ENCODE results near the gene MYDGF.

Gene MYDGF

DNA sequence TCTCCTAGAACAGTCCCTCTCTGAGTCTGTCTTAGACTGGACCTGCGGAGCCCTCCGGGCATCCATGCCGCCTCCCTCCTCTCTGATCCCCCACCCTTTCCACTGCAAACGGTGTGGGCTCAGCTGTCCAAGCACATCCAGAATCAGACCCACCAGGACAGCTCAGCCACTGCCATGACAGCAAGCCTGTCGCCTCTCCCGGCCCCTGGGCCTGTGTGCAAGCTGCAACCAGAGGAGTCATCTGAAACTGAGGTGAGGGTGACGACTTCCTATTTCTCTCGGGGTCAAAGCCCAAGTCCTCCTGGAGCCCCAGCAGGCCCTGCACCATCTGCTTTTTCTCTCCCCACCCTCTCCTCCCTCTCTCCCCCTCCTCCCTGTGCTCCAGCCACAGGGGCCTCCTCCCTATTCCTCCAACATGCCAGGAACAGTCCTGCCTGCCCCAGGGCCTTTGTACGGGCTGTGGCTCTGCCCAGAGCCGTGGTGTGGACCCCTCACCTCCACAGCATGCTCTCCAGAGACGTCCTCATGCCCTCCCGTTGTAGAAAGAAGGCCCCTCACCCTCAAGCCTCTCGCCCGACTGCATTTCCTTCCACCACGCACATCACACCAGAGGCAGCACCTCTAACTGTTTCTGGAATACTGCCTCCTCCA is 23.5 kb upstream of the MYDGF start:
- DNase-seq (ENCODE audit: low spot score): no peak
- TF ChIP-seq, protein P1, sequence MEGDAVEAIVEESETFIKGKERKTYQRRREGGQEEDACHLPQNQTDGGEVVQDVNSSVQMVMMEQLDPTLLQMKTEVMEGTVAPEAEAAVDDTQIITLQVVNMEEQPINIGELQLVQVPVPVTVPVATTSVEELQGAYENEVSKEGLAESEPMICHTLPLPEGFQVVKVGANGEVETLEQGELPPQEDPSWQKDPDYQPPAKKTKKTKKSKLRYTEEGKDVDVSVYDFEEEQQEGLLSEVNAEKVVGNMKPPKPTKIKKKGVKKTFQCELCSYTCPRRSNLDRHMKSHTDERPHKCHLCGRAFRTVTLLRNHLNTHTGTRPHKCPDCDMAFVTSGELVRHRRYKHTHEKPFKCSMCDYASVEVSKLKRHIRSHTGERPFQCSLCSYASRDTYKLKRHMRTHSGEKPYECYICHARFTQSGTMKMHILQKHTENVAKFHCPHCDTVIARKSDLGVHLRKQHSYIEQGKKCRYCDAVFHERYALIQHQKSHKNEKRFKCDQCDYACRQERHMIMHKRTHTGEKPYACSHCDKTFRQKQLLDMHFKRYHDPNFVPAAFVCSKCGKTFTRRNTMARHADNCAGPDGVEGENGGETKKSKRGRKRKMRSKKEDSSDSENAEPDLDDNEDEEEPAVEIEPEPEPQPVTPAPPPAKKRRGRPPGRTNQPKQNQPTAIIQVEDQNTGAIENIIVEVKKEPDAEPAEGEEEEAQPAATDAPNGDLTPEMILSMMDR (IDR thresholded peaks at IDR 0.05; ENCODE audit: extremely low read depth, insufficient read depth, missing control alignments): no peak
- in situ Hi-C loops (cut with MboI; ENCODE audit: low pct_unique_long_range_greater_than_20kb, low sequenced_read_pairs, unreplicated experiment): no loop called here

DNA sequence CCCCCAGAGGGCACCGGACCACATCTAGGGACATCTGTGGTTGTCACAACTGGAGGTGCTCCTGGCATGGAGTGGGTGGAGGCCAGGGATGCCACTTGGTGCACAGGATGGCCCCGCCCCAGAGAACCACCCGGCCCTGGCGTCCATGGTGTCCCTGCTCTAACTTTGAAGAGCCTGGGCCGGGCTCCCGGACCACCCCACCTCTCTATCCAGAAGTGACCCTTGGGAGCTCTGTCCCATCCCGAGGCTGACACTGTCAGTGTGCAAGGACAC is 22.9 kb upstream of the MYDGF start:
- no peak for DNase-seq (ENCODE audit: low spot score)
- in situ Hi-C loops (cut with MboI; ENCODE audit: low pct_unique_long_range_greater_than_20kb, low sequenced_read_pairs, unreplicated experiment): no loop called here
- TF ChIP-seq, protein P1 (IDR thresholded peaks at IDR 0.05; ENCODE audit: extremely low read depth, insufficient read depth, missing control alignments): no peak

DNA sequence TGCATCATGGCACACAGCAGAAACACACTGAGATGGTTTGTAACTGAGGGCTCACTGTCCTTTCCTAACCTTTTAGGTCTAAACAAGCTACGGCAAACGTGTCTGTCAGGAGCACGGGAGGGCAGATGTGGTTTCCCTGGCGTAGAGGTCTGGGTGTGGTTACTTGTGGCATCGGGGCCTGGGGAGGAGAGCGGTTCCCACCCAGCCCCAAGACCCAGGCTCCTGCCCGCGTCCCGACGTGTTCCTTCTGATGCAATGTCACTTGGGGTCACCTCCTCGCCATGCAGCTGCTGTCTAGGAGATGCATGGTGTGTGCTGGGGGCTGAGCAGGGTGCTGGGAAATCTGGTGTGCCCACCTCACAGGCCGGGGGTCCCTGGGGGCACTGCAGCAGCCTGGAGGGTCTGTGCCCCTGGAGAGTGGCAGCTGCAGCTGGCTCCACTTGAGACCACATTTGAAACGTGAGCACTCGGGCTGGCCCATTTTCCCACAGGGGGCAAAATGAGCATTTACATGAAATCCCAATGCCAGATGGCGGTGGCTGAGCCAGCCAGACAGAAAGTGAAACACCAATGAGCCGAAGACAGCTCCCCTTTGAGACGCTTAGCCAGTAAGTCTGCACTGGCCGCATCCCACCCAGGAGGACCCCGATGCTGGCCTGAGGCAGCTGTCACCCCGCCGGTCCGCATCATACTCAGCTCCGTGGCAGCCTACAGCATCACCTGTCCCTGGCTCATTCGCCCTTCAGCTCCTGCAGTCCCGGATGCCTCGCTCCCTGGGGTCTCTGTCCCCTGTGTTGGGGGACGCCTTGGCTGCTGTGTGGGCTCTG is 22.3 kb upstream of the MYDGF start:
- TF ChIP-seq, protein P1 (IDR thresholded peaks at IDR 0.05; ENCODE audit: extremely low read depth, insufficient read depth, missing control alignments): no peak
- in situ Hi-C loops (cut with MboI; ENCODE audit: low pct_unique_long_range_greater_than_20kb, low sequenced_read_pairs, unreplicated experiment): no loop called here
- DNase-seq (ENCODE audit: low spot score): no peak

DNA sequence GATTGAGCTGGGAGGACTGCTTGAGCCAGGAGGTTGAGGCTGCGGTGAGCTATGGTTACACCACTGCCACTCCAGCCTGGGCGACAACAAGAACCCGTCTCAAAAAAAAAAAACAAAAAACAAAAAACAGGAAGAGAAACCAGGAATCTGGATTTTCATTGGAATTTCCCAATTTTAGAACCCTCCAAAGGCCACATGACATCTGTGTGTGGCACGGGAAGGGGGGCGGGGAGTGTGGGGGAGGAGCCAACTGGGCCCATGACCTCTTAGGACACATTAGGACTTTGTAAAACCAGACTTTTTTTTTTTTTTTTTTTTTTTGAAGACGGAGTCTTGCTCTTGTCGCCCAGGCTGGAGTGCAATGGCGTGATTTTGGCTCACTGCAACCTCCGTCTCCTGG is 21.2 kb upstream of the MYDGF start:
- in situ Hi-C loops (cut with MboI; ENCODE audit: low pct_unique_long_range_greater_than_20kb, low sequenced_read_pairs, unreplicated experiment): no loop called here
- TF ChIP-seq, protein P1 (IDR thresholded peaks at IDR 0.05; ENCODE audit: extremely low read depth, insufficient read depth, missing control alignments): no peak
- no peak for DNase-seq (ENCODE audit: low spot score)

DNA sequence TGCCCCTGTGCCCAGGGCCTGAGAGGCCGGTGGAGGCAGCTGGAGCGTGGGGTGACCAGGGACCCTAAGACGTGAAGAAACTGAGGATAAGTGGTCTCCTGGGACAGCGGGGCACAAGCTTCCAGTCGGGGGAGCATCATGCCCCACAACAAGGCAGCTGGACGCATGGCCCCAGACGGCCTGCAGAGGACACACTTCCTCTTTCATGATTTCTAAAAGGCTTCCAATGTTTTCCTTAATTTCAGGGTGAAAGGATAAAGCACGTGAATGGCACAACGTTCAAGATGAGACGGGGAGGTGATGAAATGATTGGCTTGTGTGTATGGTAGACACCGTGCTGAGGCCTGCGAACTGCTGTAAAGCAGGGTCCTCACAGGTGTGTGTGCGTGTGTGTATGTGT is 20.2 kb upstream of the MYDGF start:
- in situ Hi-C loops (cut with MboI; ENCODE audit: low pct_unique_long_range_greater_than_20kb, low sequenced_read_pairs, unreplicated experiment): no loop called here
- DNase-seq (ENCODE audit: low spot score): no peak
- TF ChIP-seq, protein P1 (IDR thresholded peaks at IDR 0.05; ENCODE audit: extremely low read depth, insufficient read depth, missing control alignments): no peak

DNA sequence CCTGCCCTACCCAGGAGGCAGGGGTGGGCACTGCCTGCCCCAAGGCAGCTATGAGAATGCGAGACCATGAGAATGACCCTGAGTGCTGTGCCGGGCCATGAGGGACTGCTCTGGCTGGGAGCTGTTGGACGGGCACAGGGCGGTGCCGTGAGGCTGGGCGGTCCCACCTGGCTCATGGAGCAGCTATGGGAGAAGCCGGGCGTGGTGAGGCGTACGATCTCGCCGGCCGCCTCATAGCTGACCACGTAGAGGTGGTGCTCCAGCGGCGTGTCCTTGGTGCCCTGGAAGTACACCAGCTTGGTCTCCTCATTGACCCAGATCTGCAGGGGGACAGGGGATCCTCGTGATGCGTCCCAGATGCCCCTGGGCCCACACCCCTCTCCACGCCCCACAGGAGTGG is 19.3 kb upstream of the MYDGF start:
- in situ Hi-C loops (cut with MboI; ENCODE audit: low pct_unique_long_range_greater_than_20kb, low sequenced_read_pairs, unreplicated experiment): no loop called here
- no peak for DNase-seq (ENCODE audit: low spot score)
- TF ChIP-seq, protein P1 (IDR thresholded peaks at IDR 0.05; ENCODE audit: extremely low read depth, insufficient read depth, missing control alignments): no peak
